HL-60 (cell line): ENCODE results near the gene KIAA0319L.
"Not testable (repeated sequence)": the region's sequence is repeated elsewhere in the genome, so short reads cannot be mapped to it uniquely, and the experiment has no call there.

Source experiments
- POLR2AphosphoS5 ChIP-seq: IDR thresholded peaks from 2 replicates; pipeline ENCODE4 v1.6.1; 2012; ENCODE audit warnings: low read depth
- SPI1 ChIP-seq: IDR thresholded peaks from 2 replicates; pipeline ENCODE4 v1.6.1; 2012; ENCODE audit warnings: low read depth, mild to moderate bottlenecking, borderline replicate concordance
- TF ChIP-seq, protein P1 (sequence below): IDR thresholded peaks from one replicate; pipeline ENCODE4 v1.5.1; 2011; ENCODE audit warnings: low read length, control low read depth, inconsistent platforms; ENCODE audit not compliant: insufficient read depth
- TF ChIP-seq, protein P2 (sequence below): IDR thresholded peaks from 2 replicates; pipeline ENCODE4 v1.6.1; 2012; ENCODE audit warnings: low read depth; ENCODE audit not compliant: insufficient replicate concordance

DNA sequence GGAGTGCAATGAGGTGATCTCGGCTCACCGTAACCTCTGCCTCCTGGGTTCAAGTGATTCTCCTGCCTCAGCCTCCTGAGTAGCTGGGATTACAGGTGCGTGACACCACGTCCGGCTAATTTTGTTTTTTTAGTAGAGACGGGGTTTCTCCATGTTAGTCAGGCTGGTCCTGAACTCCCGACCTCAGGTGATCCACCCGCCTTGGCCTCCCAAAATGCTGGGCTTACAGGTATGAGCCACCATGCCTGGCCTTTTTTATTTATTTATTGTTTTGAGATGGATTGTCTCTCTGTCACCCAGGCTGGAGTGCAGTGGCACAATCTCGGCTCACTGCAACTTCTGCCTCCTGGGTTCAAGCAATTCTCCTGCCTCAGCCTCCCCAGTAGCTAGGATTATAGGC, 24.4 kb upstream of the KIAA0319L start:
- TF ChIP-seq, protein P1, sequence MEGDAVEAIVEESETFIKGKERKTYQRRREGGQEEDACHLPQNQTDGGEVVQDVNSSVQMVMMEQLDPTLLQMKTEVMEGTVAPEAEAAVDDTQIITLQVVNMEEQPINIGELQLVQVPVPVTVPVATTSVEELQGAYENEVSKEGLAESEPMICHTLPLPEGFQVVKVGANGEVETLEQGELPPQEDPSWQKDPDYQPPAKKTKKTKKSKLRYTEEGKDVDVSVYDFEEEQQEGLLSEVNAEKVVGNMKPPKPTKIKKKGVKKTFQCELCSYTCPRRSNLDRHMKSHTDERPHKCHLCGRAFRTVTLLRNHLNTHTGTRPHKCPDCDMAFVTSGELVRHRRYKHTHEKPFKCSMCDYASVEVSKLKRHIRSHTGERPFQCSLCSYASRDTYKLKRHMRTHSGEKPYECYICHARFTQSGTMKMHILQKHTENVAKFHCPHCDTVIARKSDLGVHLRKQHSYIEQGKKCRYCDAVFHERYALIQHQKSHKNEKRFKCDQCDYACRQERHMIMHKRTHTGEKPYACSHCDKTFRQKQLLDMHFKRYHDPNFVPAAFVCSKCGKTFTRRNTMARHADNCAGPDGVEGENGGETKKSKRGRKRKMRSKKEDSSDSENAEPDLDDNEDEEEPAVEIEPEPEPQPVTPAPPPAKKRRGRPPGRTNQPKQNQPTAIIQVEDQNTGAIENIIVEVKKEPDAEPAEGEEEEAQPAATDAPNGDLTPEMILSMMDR: not testable (repeated sequence)
- TF ChIP-seq, protein P2, sequence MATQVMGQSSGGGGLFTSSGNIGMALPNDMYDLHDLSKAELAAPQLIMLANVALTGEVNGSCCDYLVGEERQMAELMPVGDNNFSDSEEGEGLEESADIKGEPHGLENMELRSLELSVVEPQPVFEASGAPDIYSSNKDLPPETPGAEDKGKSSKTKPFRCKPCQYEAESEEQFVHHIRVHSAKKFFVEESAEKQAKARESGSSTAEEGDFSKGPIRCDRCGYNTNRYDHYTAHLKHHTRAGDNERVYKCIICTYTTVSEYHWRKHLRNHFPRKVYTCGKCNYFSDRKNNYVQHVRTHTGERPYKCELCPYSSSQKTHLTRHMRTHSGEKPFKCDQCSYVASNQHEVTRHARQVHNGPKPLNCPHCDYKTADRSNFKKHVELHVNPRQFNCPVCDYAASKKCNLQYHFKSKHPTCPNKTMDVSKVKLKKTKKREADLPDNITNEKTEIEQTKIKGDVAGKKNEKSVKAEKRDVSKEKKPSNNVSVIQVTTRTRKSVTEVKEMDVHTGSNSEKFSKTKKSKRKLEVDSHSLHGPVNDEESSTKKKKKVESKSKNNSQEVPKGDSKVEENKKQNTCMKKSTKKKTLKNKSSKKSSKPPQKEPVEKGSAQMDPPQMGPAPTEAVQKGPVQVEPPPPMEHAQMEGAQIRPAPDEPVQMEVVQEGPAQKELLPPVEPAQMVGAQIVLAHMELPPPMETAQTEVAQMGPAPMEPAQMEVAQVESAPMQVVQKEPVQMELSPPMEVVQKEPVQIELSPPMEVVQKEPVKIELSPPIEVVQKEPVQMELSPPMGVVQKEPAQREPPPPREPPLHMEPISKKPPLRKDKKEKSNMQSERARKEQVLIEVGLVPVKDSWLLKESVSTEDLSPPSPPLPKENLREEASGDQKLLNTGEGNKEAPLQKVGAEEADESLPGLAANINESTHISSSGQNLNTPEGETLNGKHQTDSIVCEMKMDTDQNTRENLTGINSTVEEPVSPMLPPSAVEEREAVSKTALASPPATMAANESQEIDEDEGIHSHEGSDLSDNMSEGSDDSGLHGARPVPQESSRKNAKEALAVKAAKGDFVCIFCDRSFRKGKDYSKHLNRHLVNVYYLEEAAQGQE: not testable (repeated sequence)
- TF ChIP-seq POLR2AphosphoS5, SPI1: not testable (repeated sequence)
